OCI-LY7 (cell line): ENCODE results near the gene STK33.

Experiments used
- EZH2phosphoT487 ChIP-seq: fragments of 200-600 bp; sonication (generic); IDR thresholded peaks from 2 replicates; pipeline ENCODE4 v1.6.1; 2018; ENCODE audit warnings: low read depth, borderline replicate concordance, mild to moderate bottlenecking, mixed run types, antibody characterized with exemption, low read length, moderate library complexity, mixed read lengths
- TF ChIP-seq, protein P1 (sequence below): fragments of 200-600 bp; sonication (generic); conservative IDR thresholded peaks from 2 replicates; pipeline ENCODE4 v1.5.1; 2014; ENCODE audit warnings: mild to moderate bottlenecking, antibody characterized with exemption, low read length, moderate library complexity, mixed read lengths

GRCh38 chr11:8374716-8375115 is 219.3 kb downstream of the STK33 start:
- TF ChIP-seq, protein P1, sequence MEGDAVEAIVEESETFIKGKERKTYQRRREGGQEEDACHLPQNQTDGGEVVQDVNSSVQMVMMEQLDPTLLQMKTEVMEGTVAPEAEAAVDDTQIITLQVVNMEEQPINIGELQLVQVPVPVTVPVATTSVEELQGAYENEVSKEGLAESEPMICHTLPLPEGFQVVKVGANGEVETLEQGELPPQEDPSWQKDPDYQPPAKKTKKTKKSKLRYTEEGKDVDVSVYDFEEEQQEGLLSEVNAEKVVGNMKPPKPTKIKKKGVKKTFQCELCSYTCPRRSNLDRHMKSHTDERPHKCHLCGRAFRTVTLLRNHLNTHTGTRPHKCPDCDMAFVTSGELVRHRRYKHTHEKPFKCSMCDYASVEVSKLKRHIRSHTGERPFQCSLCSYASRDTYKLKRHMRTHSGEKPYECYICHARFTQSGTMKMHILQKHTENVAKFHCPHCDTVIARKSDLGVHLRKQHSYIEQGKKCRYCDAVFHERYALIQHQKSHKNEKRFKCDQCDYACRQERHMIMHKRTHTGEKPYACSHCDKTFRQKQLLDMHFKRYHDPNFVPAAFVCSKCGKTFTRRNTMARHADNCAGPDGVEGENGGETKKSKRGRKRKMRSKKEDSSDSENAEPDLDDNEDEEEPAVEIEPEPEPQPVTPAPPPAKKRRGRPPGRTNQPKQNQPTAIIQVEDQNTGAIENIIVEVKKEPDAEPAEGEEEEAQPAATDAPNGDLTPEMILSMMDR, result no peak
- no peak for TF ChIP-seq EZH2phosphoT487
